ENCODE measurements around the gene RGS17. TPM values are rescaled to one million over a fixed set of nuclear protein-coding genes. Genes with fewer than 3 reads are reported as not detected.
"Not testable (repeated sequence)": the region's sequence is repeated elsewhere in the genome, so short reads cannot be mapped to it uniquely, and the experiment has no call there.

Gene RGS17
- total and polyA plus RNA-seq, 10 of the 15 experiments (the other 5 are each of a cell fraction or from before 2014, with no cell fraction given), result 0.06 to 0.29 (median 0.14) TPM; not detected in 4

- TF ChIP-seq USF1 (IDR thresholded peaks at IDR 0.05; ENCODE audit: borderline replicate concordance, extremely low read length, insufficient read depth, low read depth, low read length) (no peak), ELK1 (IDR thresholded peaks at IDR 0.05; ENCODE audit: low read depth, low read length) (no peak), BMI1 (IDR thresholded peaks at IDR 0.05; ENCODE audit: borderline replicate concordance) (no peak), CBFB (IDR thresholded peaks at IDR 0.05; ENCODE audit: low read depth) (no peak), KLF5 (IDR thresholded peaks at IDR 0.05; ENCODE audit: partially characterized antibody) (no peak), RAD21 (IDR thresholded peaks at IDR 0.05; ENCODE audit: insufficient read depth, low read depth, low read length) (no peak)
Measured at GRCh38 chr6:152986978-152987377, 144.1 kb downstream of the RGS17 start (continued).

- peak overlapping the region; percentile 91; the same call in 1 of the 2 replicates for H3K9ac ChIP-seq (ENCODE audit: control insufficient read depth, insufficient read depth, low read length)
- H3K4me2 ChIP-seq (ENCODE audit: control insufficient read depth, insufficient read depth), result peak overlapping the region; percentile 51
- H3K36me3 ChIP-seq (ENCODE audit: control insufficient read depth in 2 of 2, insufficient read depth in 2 of 2, low read length in 1 of 2); FAIRE-seq; H4K20me1 ChIP-seq (ENCODE audit: control insufficient read depth, insufficient read depth); H2AFZ ChIP-seq (ENCODE audit: control insufficient read depth, low read depth, low read length); H3K9me3 ChIP-seq (replicated peaks; ENCODE audit: control insufficient read depth, insufficient read depth, low read length); DNase-seq (ENCODE audit: low read depth, low spot score); H3K27me3 ChIP-seq (replicated peaks in 1 of 2; ENCODE audit: control insufficient read depth in 2 of 2, insufficient read depth in 2 of 2, low read length in 1 of 2); H3K4me1 ChIP-seq (ENCODE audit: control insufficient read depth, insufficient read depth, low read length); BruUV-seq (replicated peaks); ATAC-seq: not testable (repeated sequence)
- H3K4me3 ChIP-seq, result peak overlapping the region; percentile 92
- in situ Hi-C loops (cut with MboI) (loop anchor here (25.0 kb wide), 3 partner anchors 1252 to 1752 kb away; partner anchors contain the start of gene SCAF8), intact Hi-C loops (cut with micrococcal nuclease; ENCODE audit: unreplicated experiment) (loop anchor here (2.0 kb wide), 1 partner anchor 18 kb away; the partner anchor contains the start of gene MTRF1L)
- H3K27ac ChIP-seq (ENCODE audit: control insufficient read depth, insufficient read depth), result peak overlapping the region; percentile 90
- SMC1A ChIA-PET (ENCODE audit: uncharacterized antibody, unreplicated experiment), result interaction anchor here (0.5 to 3.2 kb wide), 9 partner anchors 9 to 39 kb away, joined by 3 to 27 read pairs (median 5); no protein-coding TSS in a partner anchor
- CTCF ChIA-PET, result interaction anchor here (0.7 to 2.8 kb wide), 6 partner anchors 11 to 1579 kb away, joined by 3 to 14 read pairs (median 6); no protein-coding TSS in a partner anchor
- 34% methylated on average over 11 of the region's 11 CpGs for WGBS (ENCODE audit: insufficient coverage, insufficient replicate concordance, low lambda C conversion rate, missing lambda C conversion rate)
- POLR2A ChIA-PET, result interaction anchor here (0.8 to 5.8 kb wide), 2 partner anchors 8 to 13 kb away, joined by 4 to 101 read pairs; partner anchors contain the start of gene MTRF1L
- peak; percentile 14; the same call in 1 of the 2 replicates for TF ChIP-seq MLLT1 (IDR thresholded peaks at IDR 0.05)
- TF ChIP-seq NR2F1 (conservative IDR thresholded peaks at IDR 0.05), result 0 out of 2 replicates have a peak, but pooled peaks have one; percentile 15
- 0 out of 2 replicates have a peak, but pooled peaks have one; percentile 24 for TF ChIP-seq SMAD5 (IDR thresholded peaks at IDR 0.05; ENCODE audit: low read depth)
- peaks cover 66% of the 10 kb centered on the region for H3K79me2 ChIP-seq (ENCODE audit: control insufficient read depth, insufficient read depth, low read length)
- RAD21 ChIA-PET (ENCODE audit: unreplicated experiment), result interaction anchor here (0.7 to 4.6 kb wide), 6 partner anchors 11 to 107 kb away, joined by 3 to 22 read pairs (median 4); no protein-coding TSS in a partner anchor
Measured at GRCh38 chr6:152985300-152985699, 145.8 kb downstream of the RGS17 start.
